ENCODE measurements around the gene RNF220.
"Not testable (repeated sequence)": the region's sequence is repeated elsewhere in the genome, so short reads cannot be mapped to it uniquely, and the experiment has no call there.

RNF220 gene

GRCh38 chr1:44497422-44498170 lies 92.5 kb downstream of the RNF220 start:
- no peak for DNase-seq

- DNase-seq, result no peak
Observed at GRCh38 chr1:44499306-44499705, 94.3 kb downstream of the RNF220 start.

GRCh38 chr1:44500181-44501046 lies 95.4 kb downstream of the RNF220 start:
- peak; percentile 16 for DNase-seq

DNA sequence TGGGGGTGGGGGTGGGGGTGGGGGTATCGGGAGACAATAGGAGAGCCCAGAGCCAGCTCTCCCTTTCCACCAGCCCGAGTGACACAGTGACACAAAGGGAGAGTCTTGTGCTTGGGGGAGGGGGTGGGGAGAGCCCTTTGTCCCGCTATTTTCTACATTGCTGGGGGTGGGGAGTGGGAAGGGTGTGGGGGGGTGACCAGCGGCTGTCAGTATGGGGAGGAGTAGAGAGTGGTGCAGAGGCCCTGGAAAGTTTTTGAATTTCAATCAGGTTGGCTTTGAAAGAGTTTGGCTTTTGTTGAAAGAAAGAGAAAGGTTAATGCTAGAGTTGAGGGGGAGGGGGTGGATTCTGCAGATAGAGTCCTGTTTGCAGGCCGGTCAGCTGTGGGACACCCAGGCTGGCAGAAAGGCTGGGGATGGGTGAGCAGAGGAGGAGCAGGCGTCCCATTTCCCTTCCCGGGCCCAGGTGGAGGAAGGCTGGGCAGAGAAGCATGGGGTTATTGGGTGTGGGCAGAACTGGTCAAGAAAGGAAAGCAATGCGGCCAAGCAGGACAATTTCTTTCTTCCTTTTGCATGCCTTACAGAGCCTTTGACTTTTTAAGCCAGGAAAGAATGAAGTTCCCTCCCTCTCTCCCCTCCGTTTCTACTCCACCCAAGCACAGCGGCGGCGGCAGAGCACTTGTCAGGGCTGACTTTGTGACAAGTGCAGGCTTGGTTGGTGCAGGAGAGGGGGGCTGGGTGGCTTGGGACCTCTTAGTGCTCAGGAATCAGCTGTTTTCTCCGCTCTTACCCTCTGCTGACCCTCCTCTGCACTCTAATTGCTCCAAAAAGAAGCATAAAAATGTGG lies 96.2 kb downstream of the RNF220 start:
- DNase-seq, result no peak

DNA sequence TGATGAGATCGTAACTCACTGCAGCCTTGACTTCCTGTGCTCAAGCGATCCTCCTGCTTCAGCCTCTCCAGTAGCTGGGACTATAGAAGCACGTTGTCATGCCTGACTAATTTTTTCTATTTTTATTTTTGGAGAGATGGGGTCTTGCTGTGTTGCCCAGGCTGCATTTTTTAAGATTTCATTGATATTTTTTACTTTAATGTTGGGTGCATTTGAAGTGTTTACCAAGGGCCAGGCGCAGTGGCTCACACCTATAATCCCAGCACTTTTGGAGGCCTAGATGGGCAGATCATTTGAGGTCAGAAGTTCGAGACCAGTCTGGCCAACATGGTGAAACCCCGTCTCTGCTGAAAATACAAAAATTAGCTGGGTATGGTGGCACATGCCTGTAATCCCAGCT lies 97.8 kb downstream of the RNF220 start:
- DNase-seq, result not testable (repeated sequence)

GRCh38 chr1:44503625-44504024 lies 98.6 kb downstream of the RNF220 start:
- no peak for DNase-seq

DNA sequence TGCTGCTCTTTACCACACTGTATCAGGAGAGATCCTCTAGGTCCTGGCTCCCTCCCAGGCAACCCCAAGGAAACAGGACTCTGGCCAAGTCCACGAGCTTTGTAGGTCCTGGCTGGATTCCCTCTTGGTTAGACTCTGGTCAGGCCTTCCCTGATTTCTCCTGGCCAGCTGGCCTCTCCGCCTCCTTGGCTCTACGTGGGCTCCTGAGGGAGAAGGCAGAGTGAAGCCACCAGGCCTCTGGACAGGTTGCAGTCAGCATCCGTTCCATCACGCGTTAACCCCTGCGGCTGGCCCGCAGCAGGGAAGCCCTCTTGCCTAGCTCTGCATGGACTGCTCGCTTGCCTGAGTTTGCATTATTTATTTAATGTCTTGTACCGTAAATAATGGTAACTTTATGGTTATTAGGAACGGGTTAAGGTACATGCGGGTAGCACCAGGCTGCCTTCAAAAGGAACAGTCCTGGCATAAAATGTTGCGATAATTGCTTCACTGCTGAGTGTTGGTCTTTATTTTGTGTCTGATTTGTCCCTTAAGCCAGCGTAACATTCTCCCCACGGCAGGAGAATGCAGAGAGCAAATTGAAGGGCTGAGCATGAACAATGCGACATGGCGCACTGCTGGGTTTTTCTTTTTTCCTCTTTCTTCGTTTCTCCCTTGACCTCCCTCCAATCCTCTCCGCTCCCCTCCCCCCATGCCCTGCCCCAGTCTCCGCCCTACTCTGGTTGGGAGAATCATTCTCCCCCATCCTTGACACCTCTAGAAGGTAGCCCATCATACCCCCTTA lies 100.3 kb downstream of the RNF220 start:
- DNase-seq, result no peak

DNA sequence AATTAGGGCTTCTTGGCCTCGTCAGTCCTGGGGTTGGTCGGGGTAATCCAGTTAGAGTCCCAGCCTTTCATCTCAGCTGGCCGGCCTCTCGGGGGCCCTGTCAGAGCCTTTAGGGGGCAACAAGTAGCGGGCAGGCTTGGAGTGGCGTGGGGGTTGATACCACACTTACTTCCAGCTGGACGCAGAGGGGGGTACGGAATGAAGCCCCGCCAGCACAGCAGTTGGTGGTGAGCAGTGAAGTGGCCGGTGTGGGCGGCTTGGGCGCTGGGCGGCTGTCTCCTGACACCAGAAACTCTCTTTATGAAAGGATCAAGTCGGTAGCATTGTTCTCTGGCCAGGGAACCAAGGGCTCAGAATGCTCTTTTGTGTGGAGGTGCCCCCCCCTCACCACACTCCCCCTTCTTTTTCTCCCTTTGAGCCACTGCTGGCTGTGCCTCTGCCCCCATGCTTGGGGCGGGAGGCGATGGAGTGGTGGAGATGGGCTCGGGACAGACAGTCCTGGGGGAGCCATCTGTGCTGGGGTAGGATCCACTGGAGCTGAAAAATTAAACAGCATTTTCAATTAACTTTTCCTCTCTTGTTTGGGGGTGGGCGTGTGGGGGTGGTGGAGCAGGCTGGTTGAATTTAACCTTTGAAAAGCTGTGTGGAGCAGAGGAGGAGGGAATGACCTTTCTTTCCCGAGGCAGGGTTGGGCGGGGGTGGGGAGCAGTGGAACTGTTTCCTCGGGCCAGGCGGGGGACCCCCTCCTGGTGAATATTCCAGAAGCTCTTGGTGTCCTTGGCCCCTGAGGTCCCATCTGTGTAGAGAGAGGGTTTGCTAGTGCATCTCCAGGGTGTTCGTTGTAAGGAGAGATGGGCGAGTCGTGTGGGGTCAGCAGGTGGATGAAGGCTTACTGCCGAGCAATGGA lies 102.7 kb downstream of the RNF220 start:
- no peak for DNase-seq

- no peak for DNase-seq
Observed at GRCh38 chr1:44508397-44508745, 103.3 kb downstream of the RNF220 start.

GRCh38 chr1:44511363-44511762 lies 106.3 kb downstream of the RNF220 start:
- DNase-seq, result no peak

- DNase-seq, result no peak
Observed at GRCh38 chr1:44511769-44512168, 106.7 kb downstream of the RNF220 start.

DNA sequence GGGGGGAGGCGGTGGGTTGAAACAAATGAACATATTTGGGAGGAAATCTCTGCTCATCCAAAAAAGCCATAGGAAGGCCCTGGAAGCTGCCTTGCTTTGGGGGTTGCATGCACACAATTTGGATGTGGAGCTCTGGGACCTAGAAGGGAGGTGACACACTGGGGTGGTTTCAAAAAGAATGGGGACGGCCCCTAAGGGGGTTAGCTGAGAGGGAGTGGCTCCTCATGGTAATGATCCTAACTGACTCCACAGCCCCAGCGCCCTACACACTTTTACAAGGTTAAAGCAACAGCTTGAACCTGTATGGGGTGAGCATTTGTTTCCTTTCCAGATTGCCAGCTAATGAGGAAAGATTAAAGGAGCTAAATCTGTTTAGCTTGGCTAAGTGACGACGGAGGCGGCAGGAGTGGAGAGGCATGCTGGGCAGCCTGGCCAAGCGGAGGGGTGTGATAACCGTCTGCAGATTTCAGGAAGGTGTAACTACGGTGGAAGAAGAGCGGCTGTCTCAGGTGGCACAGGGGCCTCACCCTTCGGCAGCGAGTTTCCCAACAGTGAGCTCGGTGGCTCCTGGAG lies 107.3 kb downstream of the RNF220 start:
- no peak for DNase-seq

GRCh38 chr1:44513111-44513510 lies 108.1 kb downstream of the RNF220 start:
- no peak for DNase-seq

DNA sequence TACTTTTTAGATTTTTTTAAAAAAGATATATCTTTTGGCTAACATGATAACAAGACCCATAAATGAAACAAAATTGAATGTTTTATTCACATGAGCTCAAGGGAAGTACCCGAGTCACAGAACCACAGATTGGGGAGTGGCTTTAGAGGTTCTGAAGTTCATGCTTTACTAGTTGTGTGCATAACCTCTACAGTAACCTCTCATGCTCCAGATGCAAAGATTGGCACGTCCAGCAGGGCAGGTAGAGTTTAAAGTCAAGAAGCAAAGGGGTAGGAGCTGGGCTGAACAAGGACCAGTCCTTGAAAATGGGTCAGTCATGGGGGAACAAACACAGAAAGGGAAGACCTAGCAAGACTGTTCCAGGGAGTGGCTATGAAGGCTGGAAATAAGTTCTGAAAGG lies 109.6 kb downstream of the RNF220 start:
- no peak for DNase-seq

- DNase-seq, result no peak
Observed at GRCh38 chr1:44515416-44515815, 110.4 kb downstream of the RNF220 start.

DNA sequence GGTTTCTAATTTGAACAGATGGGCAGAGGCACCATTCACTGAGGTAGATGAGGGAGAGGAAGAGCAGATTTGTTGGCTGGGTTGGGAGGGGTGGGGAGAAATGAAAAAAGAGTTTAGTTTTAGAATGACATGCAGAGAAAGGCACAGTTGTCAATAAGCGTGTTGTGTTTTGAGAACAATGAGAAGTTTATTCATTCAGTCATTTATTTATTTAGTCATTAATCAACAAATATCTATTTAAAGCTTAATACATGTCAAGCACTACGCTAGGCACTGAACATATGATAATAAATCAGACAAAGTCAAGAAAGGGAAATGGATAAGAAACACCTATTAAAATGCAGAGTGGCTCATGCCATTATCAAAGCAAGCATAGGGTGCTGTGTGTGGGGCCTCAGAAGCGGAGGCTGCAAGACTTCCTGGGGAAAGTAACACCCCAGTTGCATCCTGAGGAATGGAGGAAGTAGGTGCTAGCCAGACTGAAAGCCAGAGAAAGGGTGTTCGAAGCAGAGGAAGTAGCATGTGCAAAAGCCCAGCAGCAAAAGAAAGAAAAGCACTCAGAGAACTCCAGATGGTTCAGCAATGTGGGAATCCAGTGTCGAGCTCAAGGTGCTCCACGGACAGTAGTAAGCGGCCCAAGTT lies 114.1 kb downstream of the RNF220 start:
- DNase-seq, result no peak

DNA sequence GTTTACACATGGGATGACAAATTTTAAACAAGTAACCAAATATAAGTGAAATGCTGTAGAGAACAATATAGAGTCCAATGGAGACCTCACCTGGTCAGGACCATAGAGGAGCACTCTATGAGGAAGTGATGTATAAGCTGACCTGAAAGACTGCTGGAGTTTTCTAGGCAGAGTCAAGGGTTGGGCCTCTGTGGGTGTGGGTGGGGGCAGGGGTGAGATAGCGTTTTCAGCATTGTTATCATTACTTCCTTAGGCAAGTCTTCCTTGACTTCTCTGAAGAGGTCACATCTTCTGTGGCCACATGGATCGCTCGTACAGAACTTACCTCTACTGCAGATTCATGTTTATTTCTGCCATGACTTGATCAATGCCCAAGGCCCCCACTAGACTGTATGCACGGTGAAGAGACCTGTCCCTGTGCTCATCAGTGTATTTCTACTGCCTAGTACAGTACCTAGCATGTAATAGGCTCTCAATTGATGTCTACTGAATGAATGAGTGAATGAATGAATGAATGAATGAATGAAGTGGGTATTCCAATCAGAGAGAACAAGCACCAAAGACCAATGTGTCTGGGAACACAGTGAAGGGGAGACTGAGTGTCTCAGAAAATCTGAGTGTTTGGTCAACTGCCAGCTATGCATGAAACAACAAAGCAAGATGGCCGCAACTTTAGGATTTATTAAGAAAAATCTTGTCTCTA lies 116.5 kb downstream of the RNF220 start:
- no peak for DNase-seq

- DNase-seq, result no peak
Observed at GRCh38 chr1:44523593-44524591, 118.8 kb downstream of the RNF220 start.
